Right lobe of liver (tissue), 4 donors: ENCODE data around the gene ZNF670.

ENCODE experiments used
- POLR2A ChIP-seq: fragments of 450-650 bp; IDR thresholded peaks from one replicate; pipeline ENCODE4 v1.6.1; 2017; ENCODE audit warnings: antibody characterized with exemption, mild to moderate bottlenecking
- TF ChIP-seq, protein P1 (sequence below), 4 donors: fragments of 200-600 bp in 3 of 4; fragments of 450-650 bp in 1 of 4; IDR thresholded peaks; one replicate each; pipeline versions ENCODE4 v1.5.1 to v1.8.0; 2016 to 2022; ENCODE audit warnings: antibody characterized with exemption in 4 of 4, mild to moderate bottlenecking in 2 of 4
- donor health status: DM: no; HTN: no; CAD: no.
- donor health status: DM: no; HTN: no; CAD: no.
- donor health status: DM: no; HTN: yes; CAD: no.

DNA sequence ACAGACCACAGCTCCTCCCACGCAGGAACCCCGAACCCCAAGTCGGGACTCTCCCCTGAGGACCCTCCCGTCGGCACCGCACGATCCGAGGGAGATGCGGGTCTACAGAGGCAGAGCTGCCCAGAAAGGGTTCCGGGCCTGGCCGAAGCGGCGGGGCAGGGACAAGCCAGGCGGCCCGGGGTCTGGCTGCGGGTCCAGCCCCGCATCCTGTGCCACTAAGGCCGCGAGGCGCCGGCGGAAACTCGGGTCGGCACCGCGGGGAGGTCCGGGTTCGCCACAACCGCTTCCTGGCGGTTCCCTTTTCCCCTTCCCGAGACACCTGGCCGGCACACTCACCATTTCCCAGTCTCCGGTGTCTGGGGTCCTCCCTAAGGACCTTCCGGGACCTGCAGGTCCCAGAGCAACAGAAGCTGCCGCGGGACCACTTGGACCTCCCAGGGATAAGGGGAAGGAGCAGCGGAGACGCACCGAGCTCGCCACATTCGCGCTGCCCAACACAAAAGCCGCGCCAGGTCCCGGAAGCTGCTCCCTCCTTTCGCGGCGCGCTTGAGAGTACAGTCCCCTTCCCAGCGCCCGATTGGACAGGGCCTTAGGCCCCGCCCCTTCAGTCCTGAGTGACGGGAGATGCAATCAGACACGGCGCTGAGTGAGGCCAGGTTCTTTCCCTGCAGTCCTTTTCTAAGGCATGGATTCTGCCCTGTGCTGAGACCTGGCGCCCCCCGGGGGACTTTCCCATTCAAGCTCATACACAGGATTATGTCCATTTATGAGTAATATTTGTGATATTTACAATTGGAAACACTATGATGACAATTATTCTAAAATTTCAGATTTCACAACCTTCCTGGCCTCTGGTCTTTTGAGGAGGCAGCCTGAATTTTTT, at the start of gene ZNF670:
- TF ChIP-seq, protein P1, sequence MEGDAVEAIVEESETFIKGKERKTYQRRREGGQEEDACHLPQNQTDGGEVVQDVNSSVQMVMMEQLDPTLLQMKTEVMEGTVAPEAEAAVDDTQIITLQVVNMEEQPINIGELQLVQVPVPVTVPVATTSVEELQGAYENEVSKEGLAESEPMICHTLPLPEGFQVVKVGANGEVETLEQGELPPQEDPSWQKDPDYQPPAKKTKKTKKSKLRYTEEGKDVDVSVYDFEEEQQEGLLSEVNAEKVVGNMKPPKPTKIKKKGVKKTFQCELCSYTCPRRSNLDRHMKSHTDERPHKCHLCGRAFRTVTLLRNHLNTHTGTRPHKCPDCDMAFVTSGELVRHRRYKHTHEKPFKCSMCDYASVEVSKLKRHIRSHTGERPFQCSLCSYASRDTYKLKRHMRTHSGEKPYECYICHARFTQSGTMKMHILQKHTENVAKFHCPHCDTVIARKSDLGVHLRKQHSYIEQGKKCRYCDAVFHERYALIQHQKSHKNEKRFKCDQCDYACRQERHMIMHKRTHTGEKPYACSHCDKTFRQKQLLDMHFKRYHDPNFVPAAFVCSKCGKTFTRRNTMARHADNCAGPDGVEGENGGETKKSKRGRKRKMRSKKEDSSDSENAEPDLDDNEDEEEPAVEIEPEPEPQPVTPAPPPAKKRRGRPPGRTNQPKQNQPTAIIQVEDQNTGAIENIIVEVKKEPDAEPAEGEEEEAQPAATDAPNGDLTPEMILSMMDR (IDR thresholded peaks at IDR 0.05), result peak in 1 of 4 donors; percentile 11
- TF ChIP-seq POLR2A, result peak; percentile 76
